SK-N-SH (cell line): ENCODE data around the gene DNAH7.

ENCODE experiments used
- CHD2 ChIP-seq: fragments of 150-350 bp; IDR thresholded peaks from 2 replicates; pipeline ENCODE4 v1.6.1; 2018; ENCODE audit warnings: low read length; ENCODE audit not compliant: partially characterized antibody
- EP300 ChIP-seq, 2 experiments: IDR thresholded peaks; 2 replicates each; pipeline versions ENCODE4 v1.4.0 to v1.6.1; 2012; ENCODE audit warnings: borderline replicate concordance in 1 of 2, low read depth in 1 of 2, low read length in 1 of 2
- TF ChIP-seq, protein P1 (sequence below): fragments of 200-600 bp; sonication (generic); IDR thresholded peaks from 2 replicates; pipeline ENCODE4 v1.6.1; 2017; ENCODE audit warnings: antibody characterized with exemption, mild to moderate bottlenecking, moderate library complexity

DNA sequence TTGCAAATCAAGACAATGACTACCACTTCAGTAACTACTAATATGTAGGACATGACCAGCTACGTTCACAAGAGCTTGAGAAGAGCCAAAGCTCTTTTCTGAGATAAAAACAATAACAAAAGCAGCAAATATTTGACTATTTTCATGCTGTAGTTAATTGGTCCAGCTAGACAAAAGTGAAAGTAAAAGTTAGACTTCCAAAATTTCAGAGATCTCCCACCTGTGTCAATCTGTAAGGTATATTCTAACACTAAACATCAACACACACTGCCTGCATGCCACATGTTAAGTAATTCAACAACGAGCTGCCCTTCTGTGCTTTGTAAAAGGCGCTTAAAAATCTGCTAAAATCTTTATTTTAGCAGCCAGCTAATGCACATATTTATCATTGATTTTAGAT, 225.7 kb downstream of the DNAH7 start:
- no peak for TF ChIP-seq CHD2
- no peak for TF ChIP-seq EP300 (IDR thresholded peaks at IDR 0.05; ENCODE audit: borderline replicate concordance in 1 of 2, low read depth in 1 of 2, low read length in 1 of 2)
- TF ChIP-seq, protein P1, sequence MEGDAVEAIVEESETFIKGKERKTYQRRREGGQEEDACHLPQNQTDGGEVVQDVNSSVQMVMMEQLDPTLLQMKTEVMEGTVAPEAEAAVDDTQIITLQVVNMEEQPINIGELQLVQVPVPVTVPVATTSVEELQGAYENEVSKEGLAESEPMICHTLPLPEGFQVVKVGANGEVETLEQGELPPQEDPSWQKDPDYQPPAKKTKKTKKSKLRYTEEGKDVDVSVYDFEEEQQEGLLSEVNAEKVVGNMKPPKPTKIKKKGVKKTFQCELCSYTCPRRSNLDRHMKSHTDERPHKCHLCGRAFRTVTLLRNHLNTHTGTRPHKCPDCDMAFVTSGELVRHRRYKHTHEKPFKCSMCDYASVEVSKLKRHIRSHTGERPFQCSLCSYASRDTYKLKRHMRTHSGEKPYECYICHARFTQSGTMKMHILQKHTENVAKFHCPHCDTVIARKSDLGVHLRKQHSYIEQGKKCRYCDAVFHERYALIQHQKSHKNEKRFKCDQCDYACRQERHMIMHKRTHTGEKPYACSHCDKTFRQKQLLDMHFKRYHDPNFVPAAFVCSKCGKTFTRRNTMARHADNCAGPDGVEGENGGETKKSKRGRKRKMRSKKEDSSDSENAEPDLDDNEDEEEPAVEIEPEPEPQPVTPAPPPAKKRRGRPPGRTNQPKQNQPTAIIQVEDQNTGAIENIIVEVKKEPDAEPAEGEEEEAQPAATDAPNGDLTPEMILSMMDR, result no peak
